Tibial artery (tissue), 4 donors: ENCODE data around the gene LHFPL6.

ENCODE experiments used
- DNase-seq, 2 donors: peaks; one replicate each; pipeline ENCODE4 v3.0.0-alpha.2; 2019
- H3K27ac ChIP-seq, 2 donors: fragments of 200-600 bp; sonication (generic) in 1 of 2; 1 replicate in 1 of 2; 2 replicates in 1 of 2; pipeline ENCODE4 v1.5.1; 2018 to 2019; ENCODE audit warnings: mild to moderate bottlenecking in 1 of 2
- H3K27me3 ChIP-seq, 2 donors: fragments of 200-600 bp; sonication (generic) in 1 of 2; one replicate each; pipeline versions ENCODE4 v1.5.1 to v1.6.0; 2016 to 2019
- H3K36me3 ChIP-seq, 3 donors: fragments of 200-600 bp; sonication (generic) in 2 of 3; one replicate each; pipeline ENCODE4 v1.5.1; 2016 to 2019; ENCODE audit warnings: mild to moderate bottlenecking in 2 of 3
- H3K4me1 ChIP-seq, 4 donors: fragments of 200-600 bp; sonication (generic) in 2 of 4; 1 replicate in 3 of 4; 2 replicates in 1 of 4; pipeline ENCODE4 v1.5.1; 2016 to 2019
- H3K4me3 ChIP-seq, 2 donors: fragments of 200-600 bp; sonication (generic) in 1 of 2; 1 replicate in 1 of 2; 2 replicates in 1 of 2; pipeline ENCODE4 v1.5.1; 2018 to 2019; ENCODE audit warnings: mild to moderate bottlenecking in 2 of 2
- H3K9me3 ChIP-seq, 3 donors: fragments of 200-600 bp; sonication (generic) in 1 of 3; one replicate each; pipeline ENCODE4 v1.5.1; 2016 to 2019
- intact Hi-C: fragments of 100-400 bp; cut with DNase I; formaldehyde crosslinking; loops from one replicate; pipeline ENCODE4 v1.15.0; 2023; ENCODE audit warnings: low total_unique reads
- TF ChIP-seq, protein P1 (sequence below), 2 experiments: fragments of 200-600 bp in 1 of 2; fragments of 450-650 bp in 1 of 2; IDR thresholded peaks; one replicate each; pipeline ENCODE4 v1.5.1; 2017 to 2019; ENCODE audit warnings: antibody characterized with exemption in 2 of 2, mild to moderate bottlenecking in 1 of 2, moderate library complexity in 1 of 2

LHFPL6 gene

GRCh38 chr13:39557285-39557955, 45.6 kb downstream of the LHFPL6 start:
- TF ChIP-seq, protein P1, sequence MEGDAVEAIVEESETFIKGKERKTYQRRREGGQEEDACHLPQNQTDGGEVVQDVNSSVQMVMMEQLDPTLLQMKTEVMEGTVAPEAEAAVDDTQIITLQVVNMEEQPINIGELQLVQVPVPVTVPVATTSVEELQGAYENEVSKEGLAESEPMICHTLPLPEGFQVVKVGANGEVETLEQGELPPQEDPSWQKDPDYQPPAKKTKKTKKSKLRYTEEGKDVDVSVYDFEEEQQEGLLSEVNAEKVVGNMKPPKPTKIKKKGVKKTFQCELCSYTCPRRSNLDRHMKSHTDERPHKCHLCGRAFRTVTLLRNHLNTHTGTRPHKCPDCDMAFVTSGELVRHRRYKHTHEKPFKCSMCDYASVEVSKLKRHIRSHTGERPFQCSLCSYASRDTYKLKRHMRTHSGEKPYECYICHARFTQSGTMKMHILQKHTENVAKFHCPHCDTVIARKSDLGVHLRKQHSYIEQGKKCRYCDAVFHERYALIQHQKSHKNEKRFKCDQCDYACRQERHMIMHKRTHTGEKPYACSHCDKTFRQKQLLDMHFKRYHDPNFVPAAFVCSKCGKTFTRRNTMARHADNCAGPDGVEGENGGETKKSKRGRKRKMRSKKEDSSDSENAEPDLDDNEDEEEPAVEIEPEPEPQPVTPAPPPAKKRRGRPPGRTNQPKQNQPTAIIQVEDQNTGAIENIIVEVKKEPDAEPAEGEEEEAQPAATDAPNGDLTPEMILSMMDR (IDR thresholded peaks at IDR 0.05), result no peak
- no peaks in the 10 kb centered on the region for H3K27me3 ChIP-seq
- no peaks in the 10 kb centered on the region for H3K9me3 ChIP-seq
- no peak overlapping the region for H3K27ac ChIP-seq
- no peaks in the 10 kb centered on the region for H3K36me3 ChIP-seq
- no peak for DNase-seq
- intact Hi-C loops, result no loop called here
- H3K4me1 ChIP-seq, result peaks cover 0 to 13% (median 0%) of the 10 kb centered on the region in 4 donors
- H3K4me3 ChIP-seq, result no peak overlapping the region

- Histone ChIP-seq H3K4me1 (peaks cover 0 to 11% (median 0%) of the 10 kb centered on the region in 4 donors), H3K4me3 (no peak overlapping the region), H3K27ac (no peak overlapping the region), H3K36me3 (no peaks in the 10 kb centered on the region), H3K9me3 (no peaks in the 10 kb centered on the region), H3K27me3 (no peaks in the 10 kb centered on the region)
- TF ChIP-seq, protein P1 (IDR thresholded peaks at IDR 0.05), result no peak
- DNase-seq, result no peak
- intact Hi-C loops, result no loop called here
Observed at GRCh38 chr13:39556866-39557265, 46.1 kb downstream of the LHFPL6 start.

- H3K36me3 ChIP-seq, result no peaks in the 10 kb centered on the region
- peaks cover 0 to 4% (median 0%) of the 10 kb centered on the region in 4 donors for H3K4me1 ChIP-seq
- TF ChIP-seq, protein P1 (IDR thresholded peaks at IDR 0.05), result no peak
- no peaks in the 10 kb centered on the region for H3K9me3 ChIP-seq
- H3K27me3 ChIP-seq, result no peaks in the 10 kb centered on the region
- no peak overlapping the region for H3K4me3 ChIP-seq
- DNase-seq, result no peak
- intact Hi-C loops, result no loop called here
- H3K27ac ChIP-seq, result no peak overlapping the region
Observed at GRCh38 chr13:39554371-39554770, 48.6 kb downstream of the LHFPL6 start.

GRCh38 chr13:39552246-39552645, 50.7 kb downstream of the LHFPL6 start:
- Histone ChIP-seq H3K36me3 (no peaks in the 10 kb centered on the region), H3K4me1 (peaks cover 0 to 4% (median 0%) of the 10 kb centered on the region in 4 donors), H3K27me3 (no peaks in the 10 kb centered on the region), H3K4me3 (no peak overlapping the region), H3K9me3 (no peaks in the 10 kb centered on the region), H3K27ac (no peak overlapping the region)
- no peak for DNase-seq
- TF ChIP-seq, protein P1 (IDR thresholded peaks at IDR 0.05), result no peak
- intact Hi-C loops, result no loop called here

GRCh38 chr13:39550931-39551330, 52.1 kb downstream of the LHFPL6 start:
- H3K36me3 ChIP-seq, result no peaks in the 10 kb centered on the region
- TF ChIP-seq, protein P1 (IDR thresholded peaks at IDR 0.05), result no peak
- no peak for DNase-seq
- H3K27ac ChIP-seq, result no peak overlapping the region
- H3K27me3 ChIP-seq, result no peaks in the 10 kb centered on the region
- H3K4me1 ChIP-seq, result peaks cover 0 to 4% (median 0%) of the 10 kb centered on the region in 4 donors
- no peak overlapping the region for H3K4me3 ChIP-seq
- intact Hi-C loops, result no loop called here
- H3K9me3 ChIP-seq, result no peaks in the 10 kb centered on the region
